C4-2B (cell line): ENCODE data around the gene ARHGEF25.

Source experiments
- H3K27ac ChIP-seq: fragments of 450-650 bp; 2 replicates; pipeline ENCODE4 v1.5.1; 2017
- CTCF ChIP-seq: fragments of 450-650 bp; conservative IDR thresholded peaks from 2 replicates; pipeline ENCODE4 v1.5.1; 2017; ENCODE audit warnings: mild to moderate bottlenecking
- ZFX ChIP-seq: fragments of 450-650 bp; IDR thresholded peaks from 2 replicates; pipeline ENCODE4 v1.6.1; 2017

The ARHGEF25 gene

GRCh38 chr12:57605811-57606311, 5.4 kb upstream of the ARHGEF25 start:
- no peak overlapping the region for H3K27ac ChIP-seq
- no peak for TF ChIP-seq CTCF
- TF ChIP-seq ZFX = no peak

GRCh38 chr12:57606399-57606798, 4.8 kb upstream of the ARHGEF25 start:
- no peak for TF ChIP-seq ZFX
- no peak for TF ChIP-seq CTCF

GRCh38 chr12:57606821-57607220, 4.4 kb upstream of the ARHGEF25 start:
- no peak for TF ChIP-seq ZFX
- TF ChIP-seq CTCF = no peak
- H3K27ac ChIP-seq = no peak overlapping the region

More at GRCh38 chr12:57606399-57606798, 4.8 kb upstream of the ARHGEF25 start:
- H3K27ac ChIP-seq = no peak overlapping the region

GRCh38 chr12:57607958-57608663, 3.1 kb upstream of the ARHGEF25 start:
- TF ChIP-seq CTCF (no peak), ZFX (no peak)
- no peak overlapping the region for H3K27ac ChIP-seq

- H3K27ac ChIP-seq = no peak overlapping the region
- TF ChIP-seq CTCF = no peak
- TF ChIP-seq ZFX = no peak
Observed at GRCh38 chr12:57609101-57609780, 2.0 kb upstream of the ARHGEF25 start.

- TF ChIP-seq CTCF (no peak), ZFX (no peak)
- no peak overlapping the region for H3K27ac ChIP-seq
Observed at GRCh38 chr12:57609781-57610553, 1.3 kb upstream of the ARHGEF25 start.
